Measurements from ENCODE around the gene CHD6.

DNA sequence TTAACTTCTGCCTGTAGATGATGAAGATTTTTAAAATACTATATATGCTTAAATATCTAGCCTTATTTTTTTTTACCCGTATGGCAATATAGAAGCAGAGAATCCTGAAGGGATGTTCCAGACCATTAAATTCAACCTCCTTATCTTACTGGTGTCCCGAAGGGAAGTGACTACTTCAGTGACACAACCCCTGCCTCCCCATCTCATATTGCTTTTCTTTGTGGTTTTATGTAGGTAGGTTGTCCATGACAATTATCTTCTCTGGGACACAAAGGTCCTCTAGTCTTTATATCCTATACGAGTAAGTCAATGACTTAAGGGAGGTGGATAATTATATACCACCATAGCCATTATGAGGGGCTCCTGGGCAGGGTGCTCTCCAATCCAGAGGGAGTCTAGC is 194.2 kb downstream of the CHD6 start:
- TF ChIP-seq, protein P1, sequence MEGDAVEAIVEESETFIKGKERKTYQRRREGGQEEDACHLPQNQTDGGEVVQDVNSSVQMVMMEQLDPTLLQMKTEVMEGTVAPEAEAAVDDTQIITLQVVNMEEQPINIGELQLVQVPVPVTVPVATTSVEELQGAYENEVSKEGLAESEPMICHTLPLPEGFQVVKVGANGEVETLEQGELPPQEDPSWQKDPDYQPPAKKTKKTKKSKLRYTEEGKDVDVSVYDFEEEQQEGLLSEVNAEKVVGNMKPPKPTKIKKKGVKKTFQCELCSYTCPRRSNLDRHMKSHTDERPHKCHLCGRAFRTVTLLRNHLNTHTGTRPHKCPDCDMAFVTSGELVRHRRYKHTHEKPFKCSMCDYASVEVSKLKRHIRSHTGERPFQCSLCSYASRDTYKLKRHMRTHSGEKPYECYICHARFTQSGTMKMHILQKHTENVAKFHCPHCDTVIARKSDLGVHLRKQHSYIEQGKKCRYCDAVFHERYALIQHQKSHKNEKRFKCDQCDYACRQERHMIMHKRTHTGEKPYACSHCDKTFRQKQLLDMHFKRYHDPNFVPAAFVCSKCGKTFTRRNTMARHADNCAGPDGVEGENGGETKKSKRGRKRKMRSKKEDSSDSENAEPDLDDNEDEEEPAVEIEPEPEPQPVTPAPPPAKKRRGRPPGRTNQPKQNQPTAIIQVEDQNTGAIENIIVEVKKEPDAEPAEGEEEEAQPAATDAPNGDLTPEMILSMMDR (IDR thresholded peaks at IDR 0.05): no peak
- no peak for TF ChIP-seq POLR2A (IDR thresholded peaks at IDR 0.05)

Measured in right lobe of liver (tissue), 4 donors.